HG03442 (cell line): ENCODE results near the gene PRR33.

ENCODE experiments used
- ATAC-seq: cut with Tn5 transposase; IDR thresholded peaks from one replicate; pipeline ENCODE4 v1.9.1; 2021; ENCODE audit warnings: mild to moderate bottlenecking, moderate library complexity; ENCODE audit not compliant: unreplicated experiment

Gene PRR33

GRCh38 chr11:1852271-1852876 lies 39.3 kb downstream of the PRR33 start:
- ATAC-seq, result no peak

DNA sequence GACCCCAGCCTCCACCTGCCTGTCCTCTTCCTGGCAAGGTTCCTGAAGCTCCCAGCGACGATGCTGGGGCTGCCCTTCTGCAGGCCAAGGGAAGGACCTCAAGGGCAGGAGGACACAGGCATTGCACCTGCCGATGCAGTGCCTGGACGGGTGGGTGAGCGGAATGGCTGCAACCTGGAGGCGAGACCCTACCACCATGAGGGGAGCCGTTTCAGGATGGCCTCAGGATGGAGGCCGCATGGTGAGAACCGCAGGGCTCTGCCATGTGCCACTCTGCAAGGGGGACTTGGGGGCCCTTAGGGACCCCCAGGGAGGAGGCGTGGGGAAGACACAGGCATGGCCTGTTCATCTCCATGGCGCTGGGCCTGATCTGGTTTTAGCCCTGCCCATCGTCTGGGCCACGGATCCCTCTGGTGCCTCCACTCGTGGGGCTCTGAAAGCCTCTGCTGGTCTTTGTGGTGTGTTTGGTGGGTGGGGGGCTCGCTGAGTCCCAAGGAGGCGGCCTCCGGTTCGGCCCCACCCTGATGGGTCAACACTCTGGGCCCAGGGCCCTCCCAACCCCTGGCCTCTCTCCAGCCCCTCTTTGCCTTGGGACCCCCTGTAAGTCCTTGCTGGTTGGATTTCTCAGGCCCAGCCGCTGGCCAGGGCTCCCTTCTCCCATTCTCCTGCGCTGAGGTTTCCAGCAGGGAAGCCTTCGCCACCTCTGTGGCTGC lies 40.1 kb downstream of the PRR33 start:
- no peak for ATAC-seq

GRCh38 chr11:1848640-1849430 lies 42.9 kb downstream of the PRR33 start:
- ATAC-seq, result no peak

- ATAC-seq, result no peak
Observed at GRCh38 chr11:1847926-1848639, 43.6 kb downstream of the PRR33 start.

GRCh38 chr11:1847006-1847735 lies 44.5 kb downstream of the PRR33 start:
- no peak for ATAC-seq

DNA sequence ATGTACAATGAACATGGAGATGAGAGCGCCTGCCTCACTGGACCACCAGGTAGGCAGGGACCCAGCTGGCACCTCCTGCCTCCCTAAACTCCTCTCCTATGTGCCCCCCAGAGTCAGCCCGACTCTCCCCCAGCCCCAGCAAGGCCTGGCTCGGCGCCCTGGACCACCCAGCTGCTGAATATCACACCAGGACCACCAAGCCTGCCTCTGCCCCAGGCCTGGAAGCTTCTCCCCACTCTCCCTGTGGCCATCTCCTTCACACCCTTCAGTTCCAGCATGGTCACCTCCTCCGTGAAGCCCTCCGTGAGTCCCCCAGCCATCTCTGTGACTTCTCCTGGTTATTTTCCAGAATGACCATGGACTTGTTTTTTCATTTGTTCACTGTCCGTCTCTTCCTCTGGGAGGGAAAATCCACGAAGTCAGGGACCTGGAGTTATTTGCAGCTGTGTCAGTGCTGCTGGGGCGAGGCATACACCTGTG lies 45.2 kb downstream of the PRR33 start:
- ATAC-seq, result no peak

- no peak for ATAC-seq
Observed at GRCh38 chr11:1845561-1846452, 45.9 kb downstream of the PRR33 start.

DNA sequence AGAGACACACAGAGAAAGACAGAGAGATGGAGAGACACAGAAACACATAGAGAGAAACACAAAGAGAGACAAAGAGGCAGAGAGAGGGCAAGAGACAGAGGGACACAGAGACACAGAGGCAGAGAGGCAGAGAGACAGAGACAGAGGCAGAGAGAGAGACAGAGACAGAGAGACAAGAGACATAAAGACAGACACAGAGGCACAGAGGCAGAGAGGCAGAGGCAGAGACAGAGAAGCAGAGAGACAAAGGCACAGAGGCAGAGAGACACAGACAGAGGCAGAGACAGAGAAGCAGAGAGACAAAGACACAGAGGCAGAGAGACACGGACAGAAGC lies 46.6 kb downstream of the PRR33 start:
- no peak for ATAC-seq

GRCh38 chr11:1844221-1845094 lies 47.2 kb downstream of the PRR33 start:
- ATAC-seq, result no peak

- no peak for ATAC-seq
Observed at GRCh38 chr11:1843796-1844195, 47.9 kb downstream of the PRR33 start.

GRCh38 chr11:1843098-1843473 lies 48.6 kb downstream of the PRR33 start:
- ATAC-seq, result no peak

DNA sequence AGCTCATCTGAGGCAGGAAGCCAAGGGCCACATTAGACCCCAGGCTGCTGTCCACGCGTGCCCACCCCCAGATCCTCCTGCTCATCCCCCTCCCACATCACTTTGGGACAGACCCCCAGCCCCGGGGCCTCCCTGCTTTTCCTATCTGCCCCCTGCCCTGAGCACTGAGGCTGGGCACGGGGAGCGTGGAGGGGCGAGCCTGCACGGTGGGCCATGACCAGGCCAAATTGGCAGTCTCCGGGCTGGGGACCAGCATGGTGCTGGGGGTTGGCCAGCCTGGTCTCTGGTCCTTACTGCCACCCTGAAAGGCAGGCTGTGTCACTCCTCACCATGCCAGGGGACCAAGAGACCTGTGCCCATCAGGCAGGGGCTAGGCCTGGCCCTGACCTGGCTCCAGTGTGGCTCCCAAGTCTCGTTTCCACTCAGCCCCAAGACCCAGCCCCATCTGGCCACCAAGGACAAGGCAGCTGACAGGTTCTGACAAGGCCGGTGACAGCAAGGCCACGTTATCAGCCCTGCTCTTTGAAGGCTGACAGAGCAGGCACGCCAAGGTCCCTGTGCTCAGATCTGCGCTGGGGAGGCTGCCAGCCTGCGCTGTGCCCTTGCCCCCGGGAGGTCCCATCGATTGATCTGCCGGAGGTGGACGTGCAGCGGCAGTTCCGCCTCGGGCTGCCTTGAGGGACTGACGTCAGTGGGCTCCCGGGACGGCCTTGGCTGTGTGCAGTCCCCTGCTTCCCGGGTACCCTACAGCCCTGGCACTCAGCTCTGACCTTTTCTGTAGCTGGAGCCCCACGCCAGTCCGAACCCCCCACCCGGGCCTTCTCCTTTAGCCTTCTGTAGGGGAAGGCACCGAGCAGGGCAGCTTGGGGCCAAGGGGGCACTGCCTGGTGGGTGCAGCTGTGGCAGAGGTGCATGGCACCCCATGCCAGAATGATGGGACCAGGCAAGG lies 49.3 kb downstream of the PRR33 start:
- no peak for ATAC-seq

DNA sequence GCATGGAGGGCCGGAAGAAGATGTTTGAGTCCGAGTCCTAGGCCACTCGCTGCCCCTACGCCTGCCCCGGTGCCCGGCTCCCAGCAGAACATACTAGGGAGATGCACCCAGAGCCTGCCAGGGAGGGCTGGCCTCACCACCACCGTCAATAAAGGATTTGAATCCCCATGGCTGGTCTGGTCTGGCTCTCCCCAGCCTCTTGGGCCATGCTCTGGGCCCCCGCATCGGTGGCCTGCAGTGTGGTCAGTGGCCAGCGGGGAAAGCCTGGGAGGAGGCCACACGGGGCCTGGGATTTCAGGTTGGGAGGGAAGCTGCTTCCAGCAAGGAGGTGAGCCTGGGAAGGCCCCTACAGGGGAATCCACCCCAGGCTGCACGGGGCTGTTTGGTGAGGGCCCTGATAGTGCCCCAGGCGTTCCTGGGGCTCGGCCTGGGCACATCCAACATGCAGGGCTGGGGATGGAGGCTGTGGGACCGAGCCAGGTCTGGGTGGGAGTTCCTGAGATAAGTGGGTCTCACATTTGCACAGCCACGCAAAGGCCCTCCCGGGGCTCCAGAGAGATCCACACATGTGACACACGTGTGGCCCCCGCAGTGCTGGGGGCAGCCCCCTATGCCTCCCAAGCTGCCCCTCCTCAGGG lies 50.1 kb downstream of the PRR33 start:
- ATAC-seq, result no peak

DNA sequence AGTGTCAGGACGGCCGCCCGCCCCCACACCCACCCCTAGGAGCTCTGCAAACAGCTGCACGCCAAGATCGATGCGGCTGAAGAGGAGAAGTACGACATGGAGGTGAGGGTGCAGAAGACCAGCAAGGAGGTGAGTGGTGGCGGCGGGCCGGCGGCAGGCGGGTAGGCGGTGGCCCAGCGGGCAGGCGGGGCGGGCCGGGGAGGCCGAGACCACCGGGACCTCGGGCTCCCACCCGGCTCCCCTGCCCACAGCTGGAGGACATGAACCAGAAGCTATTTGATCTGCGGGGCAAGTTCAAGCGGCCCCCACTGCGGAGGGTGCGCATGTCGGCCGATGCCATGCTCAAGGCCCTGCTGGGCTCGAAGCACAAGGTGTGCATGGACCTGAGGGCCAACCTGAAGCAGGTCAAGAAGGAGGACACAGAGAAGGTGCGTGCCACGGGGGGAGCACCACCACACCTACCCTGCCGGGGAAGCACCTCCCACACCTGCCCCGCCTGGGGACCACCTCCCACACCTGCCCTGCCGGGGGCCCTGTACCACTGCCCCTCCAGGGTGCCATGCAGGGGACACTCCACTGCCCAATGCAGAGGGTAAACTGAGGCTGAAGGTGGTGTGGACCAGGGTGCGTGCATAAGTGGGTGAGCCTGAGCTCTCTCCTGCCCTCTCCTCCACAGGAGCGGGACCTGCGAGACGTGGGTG lies 50.8 kb downstream of the PRR33 start:
- ATAC-seq, result no peak

DNA sequence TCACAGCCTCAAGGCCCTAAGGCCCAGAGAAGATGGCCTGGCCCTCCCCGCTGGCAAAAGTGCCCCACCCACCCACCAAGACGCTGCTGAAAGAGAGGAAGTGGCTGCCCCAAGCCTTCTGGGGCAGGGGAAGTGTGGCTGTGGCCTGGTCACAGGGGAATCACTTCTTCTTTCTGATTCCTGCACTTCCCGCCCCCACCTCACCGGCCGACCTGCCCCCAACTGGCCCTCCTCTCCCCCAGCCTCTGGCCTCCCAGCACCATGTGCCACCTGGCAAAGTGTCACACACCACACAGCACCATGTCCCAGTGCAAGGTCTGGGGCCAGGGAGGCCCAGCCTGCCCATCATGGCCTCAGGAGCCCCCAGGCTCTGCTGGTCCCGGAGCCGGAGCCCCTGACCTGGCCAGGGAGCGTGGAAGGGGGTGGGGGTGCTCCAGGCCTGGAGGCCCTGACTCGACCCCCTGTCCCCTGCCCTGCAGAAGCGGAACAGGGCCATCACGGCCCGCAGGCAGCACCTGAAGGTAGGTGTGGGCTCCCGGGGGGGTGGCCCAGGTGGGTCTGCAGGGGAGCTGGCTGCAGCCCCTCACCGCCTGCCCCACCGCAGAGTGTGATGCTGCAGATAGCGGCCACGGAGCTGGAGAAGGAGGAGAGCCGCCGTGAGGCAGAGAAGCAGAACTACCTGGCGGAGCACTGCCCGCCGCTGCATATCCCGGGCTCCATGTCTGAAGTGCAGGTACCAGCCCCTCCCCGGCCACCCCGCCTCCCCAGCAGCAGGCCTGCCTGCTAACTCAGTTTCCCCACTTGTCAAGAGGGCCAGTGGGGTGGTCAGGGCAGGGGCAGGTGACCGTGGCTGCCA lies 51.5 kb downstream of the PRR33 start:
- ATAC-seq, result no peak
